Measurements from ENCODE around the gene EIF3M.

- TF ChIP-seq CTCF (IDR thresholded peaks at IDR 0.05; ENCODE audit: poor library complexity) (no peak), EZH2 (IDR thresholded peaks at IDR 0.05; ENCODE audit: borderline replicate concordance) (no peak)
These were observed 59.9 kb downstream of the EIF3M start for GRCh38 chr11:32643526-32643925.

All from hepatocyte (in vitro differentiated cells).